GM19372 (cell line): ENCODE results near the gene KIF12.
"Not testable (repeated sequence)": the region's sequence is repeated elsewhere in the genome, so short reads cannot be mapped to it uniquely, and the experiment has no call there.

Experiments
- ATAC-seq: cut with Tn5 transposase; IDR thresholded peaks from one replicate; pipeline ENCODE4 v1.9.1; 2021; ENCODE audit warnings: mild to moderate bottlenecking, low read depth, moderate library complexity; ENCODE audit not compliant: unreplicated experiment

KIF12 gene

DNA sequence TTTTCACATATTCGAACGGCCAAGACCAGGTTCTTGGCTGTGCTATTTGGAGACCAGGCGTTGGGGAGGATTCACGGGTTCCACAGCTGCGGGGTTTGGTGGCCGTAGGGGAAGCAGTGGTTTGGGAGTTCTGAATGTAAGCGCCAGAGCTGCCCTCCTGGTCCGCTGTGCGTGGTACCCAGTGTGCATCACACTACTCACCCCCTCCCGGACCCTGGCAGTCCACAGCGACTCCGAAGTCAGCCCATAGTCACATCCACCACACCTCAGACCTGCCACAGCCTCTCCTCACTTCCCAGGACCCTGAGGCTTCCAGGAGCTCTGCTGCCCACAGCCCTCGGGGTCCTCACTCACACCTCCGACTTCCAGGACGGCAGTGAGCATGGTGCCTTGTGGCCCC lies 47.8 kb downstream of the KIF12 start:
- ATAC-seq, result no peak

DNA sequence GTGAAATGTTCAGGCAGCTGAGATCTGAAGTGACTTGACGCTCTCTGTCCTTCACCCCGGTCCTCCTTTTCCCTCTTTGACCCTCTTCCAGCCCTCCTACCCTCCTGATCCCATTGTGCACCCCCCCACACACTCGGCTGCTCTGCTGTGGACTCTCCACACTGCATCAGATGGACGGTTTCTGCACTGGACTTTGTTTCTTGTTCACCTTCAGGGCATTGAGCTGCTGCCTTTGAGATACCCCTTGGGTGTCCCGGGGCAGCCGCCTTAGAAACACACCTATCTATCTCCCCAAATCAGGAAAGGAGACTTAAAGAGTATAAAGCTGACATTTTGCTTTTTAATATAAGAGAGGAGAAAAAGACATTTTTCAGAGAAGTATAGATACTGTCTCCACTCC lies 48.4 kb downstream of the KIF12 start:
- ATAC-seq, result no peak

GRCh38 chr9:114050226-114050568 lies 48.9 kb downstream of the KIF12 start:
- no peak for ATAC-seq

DNA sequence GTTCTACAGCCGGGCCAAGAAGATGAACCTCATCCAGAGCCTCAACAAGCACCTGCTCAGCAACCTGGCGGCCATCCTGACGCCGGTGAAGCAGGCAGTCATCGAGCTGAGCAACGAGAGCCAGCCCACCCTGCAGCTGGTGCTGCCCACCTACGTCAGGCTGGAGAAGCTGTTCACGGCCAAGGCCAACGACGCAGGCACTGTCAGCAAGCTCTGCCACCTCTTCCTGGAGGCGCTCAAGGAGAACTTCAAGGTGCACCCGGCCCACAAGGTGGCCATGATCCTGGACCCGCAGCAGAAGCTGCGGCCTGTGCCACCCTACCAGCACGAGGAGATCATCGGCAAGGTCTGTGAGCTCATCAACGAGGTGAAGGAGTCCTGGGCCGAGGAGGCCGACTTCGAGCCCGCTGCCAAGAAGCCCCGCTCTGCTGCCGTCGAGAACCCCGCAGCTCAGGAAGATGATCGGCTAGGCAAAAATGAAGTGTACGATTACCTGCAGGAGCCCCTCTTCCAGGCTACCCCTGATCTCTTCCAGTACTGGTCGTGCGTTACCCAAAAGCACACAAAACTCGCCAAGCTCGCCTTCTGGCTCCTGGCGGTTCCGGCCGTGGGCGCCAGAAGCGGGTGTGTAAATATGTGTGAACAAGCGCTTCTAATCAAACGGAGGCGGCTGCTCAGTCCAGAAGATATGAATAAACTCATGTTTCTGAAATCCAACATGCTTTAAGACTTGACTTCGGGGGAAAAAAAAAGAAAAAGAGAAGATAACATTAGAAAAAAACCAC lies 49.5 kb downstream of the KIF12 start:
- ATAC-seq, result no peak

DNA sequence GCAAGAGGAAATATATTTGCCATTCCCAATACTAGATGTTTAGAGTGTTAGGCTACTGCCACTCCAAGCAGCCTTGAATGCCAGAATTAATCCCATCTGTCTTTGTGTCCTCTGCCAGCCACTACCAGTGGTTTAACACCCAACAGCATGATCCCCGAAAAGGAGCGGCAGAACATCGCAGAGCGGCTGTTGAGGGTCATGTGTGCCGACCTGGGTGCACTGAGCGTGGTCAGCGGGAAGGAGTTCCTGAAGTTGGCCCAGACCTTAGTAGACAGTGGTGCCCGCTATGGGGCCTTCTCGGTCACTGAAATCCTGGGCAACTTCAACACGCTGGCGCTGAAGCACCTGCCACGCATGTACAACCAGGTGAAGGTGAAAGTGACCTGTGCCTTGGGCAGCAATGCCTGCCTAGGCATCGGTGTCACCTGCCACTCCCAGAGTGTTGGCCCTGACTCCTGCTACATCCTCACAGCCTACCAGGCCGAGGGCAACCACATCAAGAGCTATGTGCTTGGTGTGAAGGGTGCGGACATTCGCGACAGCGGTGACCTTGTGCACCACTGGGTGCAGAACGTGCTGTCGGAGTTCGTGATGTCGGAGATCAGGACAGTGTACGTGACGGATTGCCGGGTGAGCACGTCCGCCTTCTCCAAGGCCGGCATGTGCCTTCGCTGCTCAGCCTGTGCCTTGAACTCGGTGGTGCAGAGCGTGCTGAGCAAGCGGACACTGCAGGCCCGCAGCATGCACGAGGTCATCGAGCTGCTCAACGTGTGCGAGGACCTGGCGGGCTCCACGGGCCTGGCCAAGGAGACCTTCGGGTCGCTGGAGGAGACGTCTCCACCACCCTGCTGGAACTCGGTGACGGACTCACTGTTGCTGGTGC lies 50.3 kb downstream of the KIF12 start:
- ATAC-seq, result no peak

- no peak for ATAC-seq
These were observed 51.4 kb downstream of the KIF12 start for GRCh38 chr9:114047717-114048116.

GRCh38 chr9:114046875-114047274 lies 52.2 kb downstream of the KIF12 start:
- no peak for ATAC-seq

GRCh38 chr9:114046237-114046755 lies 52.8 kb downstream of the KIF12 start:
- no peak for ATAC-seq

DNA sequence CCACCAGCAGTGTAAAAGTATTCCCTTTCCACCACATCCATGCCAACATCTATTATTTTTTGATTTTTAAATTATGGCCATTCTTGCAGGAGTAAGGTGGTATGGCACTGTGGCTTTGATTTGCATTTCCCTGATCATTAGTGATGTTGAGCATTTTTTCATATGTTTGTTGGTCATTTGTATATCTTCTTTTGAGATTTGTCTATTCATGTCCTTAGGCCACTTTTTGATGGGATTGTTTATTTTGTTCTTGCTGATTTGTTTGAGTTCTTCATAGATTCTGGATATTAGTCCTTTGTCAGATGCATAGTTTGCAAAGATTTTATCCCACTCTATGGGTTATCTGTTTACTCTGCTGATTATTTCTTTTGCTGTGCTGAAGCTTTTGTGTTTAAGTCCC lies 55.4 kb downstream of the KIF12 start:
- ATAC-seq, result not testable (repeated sequence)
